UCSD-AML1 (cell line): ENCODE results near the gene SLC8A2.
A peak's percentile ranks its signal among the peaks of the same experiment; 100 is the strongest.

Experiments
- DNase-seq: peaks from one replicate; lab custom pipeline; 2025; ENCODE audit not compliant: unreplicated experiment; lab: John Stamatoyannopoulos, UW

The SLC8A2 gene

DNA sequence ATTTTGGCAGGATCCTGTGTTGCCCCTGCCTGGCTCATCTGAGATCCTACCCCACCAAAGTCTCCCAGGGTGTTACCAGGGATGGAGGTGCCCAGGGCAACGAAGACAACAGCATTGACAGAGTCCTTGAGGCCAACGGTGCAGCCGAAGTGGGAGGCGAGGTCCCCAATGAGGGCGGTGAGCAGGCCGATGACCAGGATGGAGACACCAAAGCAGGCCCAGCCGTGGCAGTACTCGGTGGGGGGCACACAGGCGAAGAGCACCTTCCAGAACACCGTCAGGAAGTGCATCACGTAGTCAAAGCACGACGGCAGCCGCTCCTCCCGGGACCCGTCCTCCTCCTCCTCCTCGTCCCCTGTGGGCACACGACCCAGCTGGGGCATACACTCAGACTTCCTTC, 39.6 kb downstream of the SLC8A2 start:
- no peak for DNase-seq

DNA sequence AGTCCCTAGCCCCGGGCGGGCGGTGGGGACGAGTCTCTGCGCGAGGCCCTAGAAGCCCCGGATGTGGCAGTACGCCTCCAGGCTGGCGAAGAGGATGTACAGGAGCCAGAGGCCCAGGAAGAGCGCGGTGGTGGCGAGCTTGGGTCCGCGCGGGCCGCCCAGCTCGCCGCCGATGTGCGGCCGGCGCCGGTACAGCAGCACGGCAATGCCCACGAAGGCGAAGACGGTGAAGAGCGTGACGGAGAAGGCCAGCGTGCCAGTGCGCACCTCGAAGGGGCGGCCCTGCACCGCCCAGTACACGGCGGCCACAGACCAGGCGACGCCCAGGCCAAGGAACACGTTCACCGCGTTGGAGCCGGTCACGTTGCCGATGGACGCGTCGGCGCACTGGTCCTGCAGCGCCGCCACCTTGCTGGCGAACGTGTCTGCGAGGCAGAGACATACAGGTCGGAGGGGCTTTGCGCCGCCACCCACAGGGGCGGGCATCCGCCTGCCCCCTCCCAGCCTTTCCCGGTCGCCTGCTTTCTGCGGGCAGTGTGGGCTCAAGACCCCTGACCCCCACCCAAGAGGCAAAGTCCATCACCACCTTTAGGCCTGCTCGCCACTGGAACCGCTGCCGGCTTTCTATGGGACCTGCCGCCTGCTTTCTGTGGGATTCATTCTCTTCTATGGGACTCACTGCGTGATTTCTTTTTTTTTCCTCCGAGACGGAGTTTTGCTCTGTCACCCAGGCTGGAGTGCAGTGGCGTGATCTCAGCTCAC, 41.5 kb downstream of the SLC8A2 start:
- peak; percentile 29 for DNase-seq

DNA sequence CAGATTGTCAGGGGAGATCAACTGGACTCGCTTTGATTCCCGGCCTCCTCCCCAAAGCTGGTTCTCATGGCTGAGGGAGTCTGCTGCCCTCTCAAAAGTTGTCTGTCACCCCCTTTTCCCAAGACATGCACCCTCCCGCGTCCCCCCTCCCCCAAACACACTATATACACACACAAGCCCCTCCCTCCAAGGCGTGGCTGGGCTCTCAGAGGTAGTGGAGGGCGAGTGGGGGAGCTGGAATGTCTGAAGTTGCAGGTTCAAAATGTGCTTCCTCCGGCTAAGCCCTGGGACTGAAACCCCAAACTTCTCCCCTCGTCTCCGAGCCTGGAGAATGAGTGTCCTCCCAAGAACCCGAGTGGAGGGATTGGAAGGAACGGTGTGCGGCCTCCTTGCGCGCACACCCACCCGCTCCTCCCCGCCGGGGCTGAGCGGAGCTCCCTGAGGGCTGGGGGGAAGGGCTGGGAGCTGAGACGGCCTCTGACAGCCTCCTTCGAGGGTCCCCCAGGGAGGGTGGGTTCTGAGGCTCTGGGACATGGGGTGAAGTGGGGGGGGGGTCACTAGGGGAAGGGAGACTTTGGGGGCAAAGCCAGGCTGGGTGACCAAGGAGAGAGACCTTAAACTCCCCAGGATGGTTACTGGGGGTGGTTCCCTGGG, 42.4 kb downstream of the SLC8A2 start:
- no peak for DNase-seq

DNA sequence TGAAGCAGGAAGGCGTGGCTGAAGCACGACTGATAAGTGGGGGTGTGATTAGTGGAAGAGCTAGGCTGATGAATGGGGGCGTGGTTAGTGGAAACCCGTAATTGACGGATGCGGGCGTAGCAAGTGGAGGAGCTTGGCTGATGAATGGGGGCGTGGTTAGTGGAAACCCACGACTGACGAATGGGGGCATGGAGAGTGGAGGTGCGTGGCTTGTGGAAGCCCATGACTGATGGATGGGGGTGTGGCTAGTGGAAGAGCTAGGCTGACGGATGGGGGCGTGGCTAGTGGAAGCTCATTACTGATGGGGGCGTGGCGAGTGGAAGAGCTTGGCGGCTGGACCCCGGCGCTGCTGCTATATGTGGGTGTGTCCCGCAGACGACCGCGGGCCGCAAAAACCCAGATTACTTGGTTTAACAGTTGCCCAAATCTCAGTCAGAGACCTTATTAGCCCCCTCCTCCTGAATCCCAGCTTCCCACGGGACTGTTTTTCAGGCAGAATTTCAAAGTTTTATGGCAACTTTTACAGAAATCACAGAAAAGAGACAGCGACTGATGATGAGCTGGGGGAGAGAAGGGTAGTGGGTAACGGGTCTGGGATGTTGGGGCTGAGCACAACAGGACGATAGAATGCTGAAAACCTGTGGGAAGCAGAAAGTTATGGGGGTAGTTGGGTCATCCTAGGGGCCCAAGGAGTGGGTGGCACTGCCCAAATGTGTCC, 43.4 kb downstream of the SLC8A2 start:
- DNase-seq = peak; percentile 90

DNA sequence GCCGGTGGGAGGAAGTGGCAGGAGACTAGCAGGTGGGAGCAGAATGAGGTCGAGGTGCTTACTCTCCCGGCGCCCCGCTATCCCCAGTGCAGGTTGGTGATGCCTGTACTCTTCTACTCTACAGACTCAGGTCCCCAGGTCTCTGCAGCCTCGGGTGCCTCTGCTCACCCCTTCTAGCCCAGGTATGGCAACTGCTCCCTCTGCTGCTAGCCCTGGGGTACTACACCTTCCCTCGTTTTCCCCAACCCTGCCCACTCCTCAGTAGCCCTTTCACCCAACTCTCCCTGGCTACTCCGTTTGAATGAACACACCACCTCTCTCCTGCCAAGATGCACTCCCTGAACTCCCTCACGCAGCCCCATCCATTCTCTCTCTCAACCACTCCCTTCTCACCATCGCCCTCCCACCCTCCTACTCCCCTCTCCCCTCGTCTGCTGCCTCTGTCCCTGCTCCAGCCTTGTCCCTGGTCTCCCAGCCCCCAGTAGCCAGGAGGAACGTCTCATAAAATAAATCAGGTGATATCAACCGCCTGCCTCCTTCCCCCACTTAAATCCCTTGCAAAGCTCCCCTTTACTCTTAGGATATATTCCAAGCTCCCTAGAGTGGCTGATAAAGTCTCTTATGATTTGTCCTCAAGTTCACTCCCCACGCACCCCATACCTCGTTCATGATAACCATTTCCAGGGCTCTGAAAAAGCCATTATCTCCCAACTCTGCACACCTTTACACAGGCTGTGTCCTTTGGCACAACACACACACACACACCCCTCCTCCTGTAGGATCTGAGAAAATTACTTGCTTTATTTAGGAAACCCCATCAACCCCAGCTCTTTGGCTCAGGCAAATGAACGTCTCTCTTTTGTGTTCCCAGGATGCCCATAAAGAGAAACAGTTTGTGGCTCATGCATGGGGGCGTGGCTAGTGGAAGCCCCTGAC, 44.2 kb downstream of the SLC8A2 start:
- peak; percentile 55 for DNase-seq

DNA sequence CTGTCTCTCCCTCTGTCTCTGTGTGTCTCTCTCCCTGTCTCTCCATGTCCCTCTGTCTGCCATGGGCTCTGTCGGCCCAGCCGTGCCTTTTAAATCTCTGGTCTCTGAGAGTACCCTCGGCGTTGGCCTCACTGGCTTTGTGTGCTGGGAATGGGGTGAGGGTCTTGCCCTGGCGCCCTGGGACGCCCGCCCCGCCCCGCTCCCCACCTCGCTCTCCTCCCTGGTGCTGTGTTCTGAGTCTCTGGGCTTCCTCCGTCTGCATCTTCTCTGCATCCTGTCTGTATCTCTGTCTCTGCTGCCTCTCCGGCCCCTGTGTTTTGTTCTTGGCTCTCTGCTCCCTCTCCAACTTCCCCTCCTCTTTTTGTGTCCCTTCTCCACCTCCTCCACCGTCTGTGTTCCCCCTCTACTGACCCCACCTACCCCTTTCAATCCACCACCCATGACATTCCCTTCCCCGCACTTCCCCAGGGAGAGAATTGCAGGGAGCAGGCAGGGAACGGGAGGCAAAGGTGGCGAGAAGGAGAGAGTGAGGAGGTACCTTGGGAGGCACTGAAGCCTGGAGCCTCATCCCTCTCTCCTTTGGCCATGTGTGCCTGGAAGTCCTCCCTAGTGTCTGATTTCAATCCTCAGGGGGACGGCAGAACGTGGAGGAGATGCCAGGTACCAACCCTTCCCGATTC, 48.4 kb downstream of the SLC8A2 start:
- DNase-seq = no peak

DNA sequence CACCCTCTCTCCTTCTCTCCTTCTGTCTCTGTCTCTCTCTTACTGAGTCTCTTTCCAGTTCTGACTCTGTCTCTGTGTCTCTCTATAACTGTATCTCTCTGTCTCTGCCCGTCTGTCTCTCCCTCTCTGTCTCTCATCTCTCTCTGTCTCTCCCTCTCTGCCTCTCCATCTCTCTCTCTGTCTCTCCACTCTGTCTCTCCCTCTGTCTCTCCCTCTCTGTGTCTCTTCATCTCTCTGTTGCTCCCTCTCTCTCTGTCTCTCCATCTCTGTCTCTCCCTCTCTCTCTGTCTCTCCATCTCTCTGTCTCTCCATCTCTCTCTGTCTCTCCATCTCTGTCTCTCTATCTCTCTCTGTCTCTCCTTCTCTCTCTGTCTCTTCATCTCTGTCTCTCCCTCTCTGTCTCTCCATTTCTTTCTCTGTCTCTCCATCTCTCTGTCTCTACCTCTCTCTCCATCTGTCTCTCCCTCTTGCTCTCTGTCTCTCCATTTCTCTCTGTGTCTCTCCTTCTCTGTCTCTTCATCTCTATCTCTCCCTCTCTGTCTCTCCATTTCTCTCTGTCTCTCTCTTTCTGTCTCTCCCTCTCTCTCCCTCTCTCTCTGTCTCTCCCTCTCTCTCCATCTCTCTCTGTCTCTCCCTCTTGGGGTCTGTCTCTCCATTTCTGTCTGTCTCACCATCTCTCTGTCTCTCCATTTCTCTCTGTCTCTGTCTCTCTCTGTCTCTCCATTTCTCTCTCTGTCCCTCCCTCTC, 49.1 kb downstream of the SLC8A2 start:
- no peak for DNase-seq

DNA sequence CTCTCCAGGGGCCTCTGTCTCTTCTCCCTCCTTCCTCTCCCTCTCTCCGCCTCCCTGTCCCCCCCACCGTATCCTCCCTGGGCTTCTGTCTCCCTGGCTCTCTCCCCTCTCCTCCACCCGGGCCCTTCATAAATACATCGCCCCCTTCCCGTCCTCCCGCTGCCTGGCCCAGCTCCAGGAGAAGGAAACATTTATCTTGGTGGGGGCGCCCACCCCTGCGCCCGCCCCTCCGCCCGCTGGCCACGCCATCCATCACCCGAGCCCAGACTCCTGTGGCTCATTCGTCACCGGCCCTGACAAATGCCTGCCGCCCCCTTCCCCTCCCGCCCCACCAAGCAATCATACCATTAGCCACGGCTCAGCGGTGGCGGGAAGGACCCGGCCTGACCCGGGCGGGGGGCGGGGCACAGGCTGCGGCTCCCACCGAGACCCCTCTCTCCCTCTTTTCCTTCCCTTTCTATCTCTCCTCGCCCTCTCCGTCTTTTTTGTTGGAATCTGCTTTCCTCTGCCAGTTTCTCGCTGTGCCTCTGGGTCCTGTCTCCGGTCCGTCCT, 49.8 kb downstream of the SLC8A2 start:
- DNase-seq = no peak

DNA sequence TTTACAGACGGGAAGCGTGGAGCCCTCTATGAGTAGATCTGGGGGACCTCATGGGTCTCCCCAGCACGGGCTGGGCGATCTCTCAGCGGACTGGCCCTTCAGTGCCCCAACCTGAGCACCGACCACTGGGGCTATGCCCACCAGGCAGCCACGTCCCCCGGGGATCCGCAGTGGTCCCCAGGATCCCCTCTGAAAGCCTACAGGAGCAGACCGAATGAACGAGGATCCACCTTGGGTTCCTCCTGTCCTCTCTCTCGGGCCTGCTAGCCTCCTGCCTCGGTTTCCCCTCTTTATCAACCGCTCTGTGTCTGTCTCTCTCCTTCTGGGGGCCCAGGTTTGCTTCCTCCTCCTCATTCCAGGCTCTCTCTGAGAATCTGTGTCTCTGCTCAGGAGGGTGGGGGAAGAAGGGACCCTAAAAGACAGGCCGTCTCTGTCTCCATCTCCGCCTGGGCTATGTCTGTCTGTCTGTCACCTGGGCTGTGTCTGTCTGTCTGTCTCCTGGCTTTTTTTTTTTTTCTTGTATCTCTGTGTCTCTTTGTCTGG, 50.4 kb downstream of the SLC8A2 start:
- no peak for DNase-seq

DNA sequence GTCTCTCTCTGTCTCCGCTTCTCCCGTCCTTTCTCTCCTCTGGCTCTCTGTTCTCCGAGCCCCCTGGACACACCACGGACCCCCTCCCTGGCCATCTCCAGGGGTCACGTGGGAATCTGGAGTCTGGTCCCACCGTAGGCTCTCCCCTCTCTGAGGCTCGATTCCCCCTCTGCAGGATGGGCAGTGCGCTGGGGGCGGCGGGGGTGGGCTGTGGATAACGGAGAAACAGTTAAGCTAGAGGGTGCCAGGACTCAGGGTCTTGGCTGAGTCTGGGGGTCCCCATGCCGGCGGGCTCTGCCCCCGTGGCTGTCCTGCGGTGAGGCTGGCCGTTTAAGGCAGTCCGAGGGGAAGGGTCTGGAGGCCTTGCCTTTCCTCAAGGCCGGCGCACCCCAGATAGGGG, 51.9 kb downstream of the SLC8A2 start:
- no peak for DNase-seq

DNA sequence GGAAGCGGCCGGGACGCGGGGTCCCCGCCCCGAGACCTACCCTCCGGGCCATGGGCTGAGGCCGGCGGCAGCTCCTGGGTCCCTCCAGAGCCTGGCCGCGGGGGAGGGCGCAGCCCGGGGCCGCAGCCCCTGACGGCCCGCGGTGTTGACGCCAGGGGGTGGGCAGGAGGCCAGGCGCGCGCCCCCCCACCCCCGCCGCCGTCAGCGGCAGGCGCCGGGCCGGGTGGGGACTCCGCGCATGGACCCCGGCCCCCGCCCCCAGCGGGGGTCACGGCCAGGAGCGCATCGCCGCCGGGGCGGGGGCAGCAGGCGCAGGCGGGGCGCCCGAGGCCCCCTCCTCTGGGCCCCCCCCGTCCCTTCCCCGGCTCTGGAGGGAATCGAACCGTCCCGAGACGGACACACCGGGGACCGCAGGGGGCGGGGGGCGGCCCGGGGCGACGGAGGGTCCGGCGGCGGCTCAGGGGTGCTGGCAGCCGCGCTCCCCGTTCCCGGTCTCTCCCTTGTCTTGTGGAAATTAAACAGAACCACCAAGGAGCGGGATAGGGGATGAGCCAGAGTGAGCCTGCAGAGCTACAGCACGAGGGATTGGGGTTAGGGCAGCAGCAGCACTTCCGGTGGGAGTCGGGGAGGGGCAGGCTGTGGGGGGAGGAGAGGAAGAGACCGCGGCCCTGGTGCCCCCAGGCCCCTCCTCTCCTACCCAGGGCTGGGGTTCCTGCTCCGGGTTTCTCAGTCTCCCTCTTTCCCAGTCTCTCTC, 52.5 kb downstream of the SLC8A2 start, which contains the start of gene MEIS3:
Gene MEIS3, minus strand, starts transcription at position 498 of the 754 bp plus-strand sequence. Its CDS starts 446 bp downstream, at position 52.
- DNase-seq = no peak

DNA sequence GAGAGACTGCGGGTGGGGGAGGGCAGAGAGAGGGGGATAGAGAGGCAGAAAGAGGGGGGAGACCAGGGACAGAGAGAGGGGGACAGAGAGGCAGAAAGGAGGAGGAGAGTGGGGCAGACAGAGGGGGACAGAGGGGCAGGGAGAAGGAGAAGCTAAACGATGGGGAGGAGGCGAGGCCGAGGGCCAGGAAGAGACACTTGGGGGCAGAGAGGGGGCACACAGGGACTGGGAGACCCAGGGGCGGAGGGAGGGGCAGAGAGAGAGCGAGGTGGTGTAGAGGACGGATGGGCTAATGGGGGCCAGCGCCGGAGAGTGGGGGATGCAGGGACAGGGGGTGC, 53.0 kb downstream of the SLC8A2 start:
- no peak for DNase-seq

DNA sequence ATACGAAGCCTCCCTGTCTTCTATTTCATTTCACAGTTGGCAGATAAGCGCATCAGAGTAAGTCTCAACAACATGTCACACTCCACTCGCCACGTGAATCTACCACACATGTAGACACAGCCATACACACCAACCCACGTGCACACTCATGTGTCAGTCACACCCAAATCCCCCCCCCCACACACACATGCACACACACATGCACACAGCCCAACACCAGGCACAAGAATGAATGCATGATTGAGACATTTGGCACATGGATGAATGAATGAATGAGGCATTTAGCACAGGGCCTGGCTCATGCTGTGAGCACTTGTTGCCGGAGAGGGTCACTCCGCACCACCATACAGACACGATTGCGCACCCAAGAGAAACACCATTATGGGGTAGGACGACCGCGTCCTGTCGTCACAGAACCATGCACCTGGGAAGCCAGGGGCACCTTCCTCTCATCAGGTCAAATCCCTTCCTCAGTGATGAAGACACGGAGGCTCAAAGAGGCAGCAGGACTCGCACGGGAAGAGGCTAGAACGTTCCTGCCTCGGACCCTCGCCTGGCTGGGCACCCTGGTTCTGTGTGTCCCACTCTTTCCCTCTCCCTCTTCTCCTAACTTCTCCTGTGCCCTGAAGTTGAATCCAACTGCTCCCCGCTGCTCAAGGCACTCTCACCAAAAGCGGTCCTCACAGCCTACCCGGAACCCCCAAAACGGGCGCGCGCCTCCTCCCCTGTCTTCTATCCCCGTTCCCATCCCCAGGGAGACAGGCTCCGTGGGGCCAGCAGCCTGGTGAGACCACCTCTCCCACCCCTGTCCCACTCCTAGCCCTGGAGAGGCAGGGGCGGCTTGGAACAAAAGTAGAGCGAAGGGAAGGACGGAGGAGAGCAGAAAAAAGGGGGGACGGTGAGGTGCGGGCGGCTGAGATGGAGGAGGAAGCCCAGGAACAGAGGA, 53.7 kb downstream of the SLC8A2 start:
- no peak for DNase-seq

DNA sequence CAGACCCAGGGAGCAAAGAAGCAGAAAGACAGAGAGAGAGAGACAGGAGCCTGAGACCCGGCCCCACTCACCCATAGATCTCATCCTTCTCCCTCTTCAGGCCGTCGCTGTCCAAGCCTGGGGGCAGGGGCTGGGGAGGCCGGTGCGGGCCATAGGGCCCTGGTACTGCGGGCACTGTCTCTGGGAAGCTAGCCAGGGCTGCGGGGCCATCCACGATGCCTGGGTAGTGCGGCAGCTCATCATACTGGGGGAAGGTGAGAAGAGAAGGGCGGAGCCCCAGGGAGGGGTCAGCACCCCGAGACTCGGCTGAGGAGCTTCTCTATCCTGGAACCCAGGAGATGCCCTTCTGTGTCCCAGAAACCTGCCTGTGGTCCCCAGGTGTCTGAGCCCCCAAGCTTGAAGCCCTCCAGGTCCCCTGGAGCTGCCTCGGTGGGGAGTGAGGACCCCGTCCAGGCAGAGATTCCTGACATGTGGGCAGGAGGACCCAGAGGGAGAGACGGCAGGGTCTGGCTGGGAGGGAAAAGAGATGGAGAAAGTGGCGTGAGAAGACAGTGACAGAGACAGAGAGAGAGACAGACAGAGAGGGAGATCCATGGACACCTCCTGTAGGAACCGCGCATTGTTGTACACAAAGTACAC, 54.5 kb downstream of the SLC8A2 start:
- no peak for DNase-seq

DNA sequence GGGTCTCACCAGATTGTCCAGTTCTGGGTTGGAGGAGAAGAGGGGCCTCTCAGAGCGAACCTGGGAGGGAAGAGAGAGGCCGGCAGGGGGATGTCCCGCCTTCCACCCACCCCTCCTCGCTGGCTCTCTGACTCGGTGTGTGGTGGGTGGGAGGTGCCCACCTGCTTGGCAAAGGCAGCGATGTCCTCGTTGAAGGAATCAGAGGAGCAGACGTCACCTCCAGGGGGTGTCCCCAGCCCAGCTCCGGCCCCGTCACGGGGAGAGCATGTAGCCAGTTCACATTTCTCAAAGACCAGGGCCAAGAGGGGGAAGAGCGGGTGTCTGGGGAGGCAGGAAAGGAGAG, 55.1 kb downstream of the SLC8A2 start:
- DNase-seq = no peak

DNA sequence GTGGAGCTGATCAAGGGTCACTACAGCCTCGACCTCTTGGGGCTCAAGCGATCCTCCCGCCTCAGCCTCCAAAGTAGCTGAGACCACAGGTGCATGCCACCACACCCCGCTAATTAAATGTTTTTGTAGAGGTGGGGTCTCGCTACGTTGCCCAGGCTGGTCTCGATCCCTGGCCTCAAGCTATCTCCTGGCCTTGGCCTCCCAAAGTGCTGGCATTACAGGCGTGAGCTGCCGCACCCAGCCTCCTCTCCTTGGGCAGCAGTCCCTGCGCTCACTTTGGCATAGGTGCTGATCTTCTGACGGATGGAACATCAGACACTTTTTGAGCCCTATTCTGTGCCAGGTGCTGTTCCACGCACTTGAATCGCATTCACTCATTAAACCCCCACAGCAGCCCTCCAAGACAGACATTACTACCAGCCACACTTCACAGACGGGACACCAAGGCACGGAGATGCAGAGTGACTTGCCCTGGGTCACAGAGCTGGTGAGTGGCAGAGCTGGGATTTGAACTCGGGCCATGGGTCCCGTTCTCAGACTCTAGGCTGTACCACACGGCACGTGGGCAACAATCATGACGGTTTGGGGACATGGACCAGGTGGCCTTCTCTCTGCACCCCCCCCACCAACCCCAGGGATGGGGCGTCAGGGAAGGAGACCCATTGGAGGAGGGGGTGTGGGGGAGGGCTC, 55.6 kb downstream of the SLC8A2 start:
- DNase-seq = no peak
